Transverse colon (tissue), 1 donor: ENCODE data around the gene NUDC.

ENCODE experiments used
- EP300 ChIP-seq: sonication (generic); formaldehyde crosslinking; IDR thresholded peaks from one replicate; pipeline ENCODE4 v1.6.1; 2017; ENCODE audit warnings: antibody characterized with exemption, low read depth
- POLR2A ChIP-seq: fragments of 450-650 bp; IDR thresholded peaks from one replicate; pipeline ENCODE4 v1.6.1; 2016; ENCODE audit warnings: antibody characterized with exemption, mild to moderate bottlenecking, moderate library complexity

DNA sequence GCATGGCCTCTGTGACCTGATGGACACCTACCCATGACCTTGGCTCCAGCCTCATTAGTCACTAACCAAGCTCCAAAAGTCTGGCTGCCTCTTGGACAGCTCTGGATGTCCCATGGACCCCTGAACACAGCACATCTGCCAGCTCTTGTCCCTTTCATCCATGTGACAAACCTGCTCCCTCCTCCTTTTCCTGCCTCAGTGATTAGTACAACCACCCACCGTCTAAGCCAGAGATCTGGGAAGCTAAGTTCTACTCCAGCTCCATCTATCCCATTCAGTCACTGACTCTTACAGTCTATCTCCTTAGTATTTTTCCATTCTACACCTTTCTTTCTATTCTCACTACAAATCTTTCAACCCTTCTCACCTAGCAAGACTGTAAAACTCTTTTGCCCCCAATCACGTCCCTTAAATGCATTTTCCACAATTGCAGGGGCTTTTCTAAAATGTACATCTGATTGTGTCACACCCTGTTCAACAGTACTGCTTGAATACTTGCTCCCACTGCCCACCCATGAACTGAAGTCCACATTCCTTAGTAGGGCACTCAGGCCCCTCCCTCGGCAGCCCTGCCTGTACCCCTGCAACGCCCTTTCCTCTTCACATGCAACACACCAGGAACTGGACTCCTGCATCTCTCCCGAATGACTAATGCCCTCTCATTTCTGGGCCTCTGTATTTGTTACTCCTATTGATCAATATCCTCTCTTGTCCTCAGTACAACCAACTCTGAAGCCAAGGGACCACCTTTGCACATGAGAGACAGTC, 38.7 kb upstream of the NUDC start:
- no peak for TF ChIP-seq POLR2A
- no peak for TF ChIP-seq EP300
